PC-9 (cell line): ENCODE measurements around the gene CMTM4. TPM values are rescaled to one million over a fixed set of nuclear protein-coding genes. Genes with fewer than 3 reads are reported as not detected.

Source experiments
- BruUV-seq: library from RNA; stranded (reverse); fragments of 400-500 nt; replicated peaks from 2 replicates; lab custom pipeline; 2021; lab: Mats Ljungman, UMichigan
- CTCF ChIA-PET: fragments of 300-600 bp; sonication (Branson Sonifier 250); formaldehyde crosslinking; loops from one replicate; lab custom pipeline; 2022; ENCODE audit warnings: antibody characterized with exemption; lab: Charles Lee
- POLR2A ChIA-PET: fragments of 300-600 bp; sonication (Branson Sonifier 250); formaldehyde crosslinking; loops from one replicate; lab custom pipeline; 2022; ENCODE audit warnings: antibody characterized with exemption; ENCODE audit not compliant: unreplicated experiment; lab: Charles Lee
- DNase-seq, 2 experiments: peaks; one replicate each; pipeline versions ENCODE4 v3.0.0 to v3.0.0-alpha.2; 2015 to 2022; ENCODE audit warnings: mixed read lengths in 1 of 2
- H2AFZ ChIP-seq: fragments of 200-600 bp; sonication (generic); 2 replicates; pipeline ENCODE4 v1.8.1; 2017; ENCODE audit warnings: antibody characterized with exemption
- H3F3A ChIP-seq: fragments of 200-600 bp; sonication (generic); 2 replicates; pipeline ENCODE4 v1.8.1; 2017; ENCODE audit warnings: antibody characterized with exemption, mild to moderate bottlenecking, low read depth; ENCODE audit not compliant: insufficient read depth
- H3K27ac ChIP-seq: fragments of 200-600 bp; sonication (generic); 2 replicates; pipeline ENCODE4 v1.6.1; 2016; ENCODE audit warnings: mixed run types
- H3K27me3 ChIP-seq: fragments of 200-600 bp; sonication (generic); 2 replicates; pipeline ENCODE4 v1.6.1; 2016; ENCODE audit warnings: low read depth, mixed run types; ENCODE audit not compliant: insufficient read depth
- H3K36me3 ChIP-seq: fragments of 200-600 bp; sonication (generic); 2 replicates; pipeline ENCODE4 v1.6.1; 2016; ENCODE audit warnings: low read depth, mixed run types
- H3K4me1 ChIP-seq: fragments of 200-600 bp; sonication (generic); replicated peaks from 2 replicates; pipeline ENCODE4 v1.6.1; 2016; ENCODE audit warnings: mixed run types; ENCODE audit not compliant: insufficient read depth
- H3K4me2 ChIP-seq: fragments of 200-600 bp; sonication (generic); 2 replicates; pipeline ENCODE4 v1.6.1; 2017; ENCODE audit warnings: mixed run types
- H3K4me3 ChIP-seq: fragments of 200-600 bp; sonication (generic); 2 replicates; pipeline ENCODE4 v1.6.1; 2016; ENCODE audit warnings: mixed run types
- H3K79me2 ChIP-seq: fragments of 200-600 bp; sonication (generic); 2 replicates; pipeline ENCODE4 v1.6.1; 2017; ENCODE audit warnings: low read depth, mixed run types
- H3K9me2 ChIP-seq: fragments of 200-600 bp; sonication (generic); 2 replicates; pipeline ENCODE4 v1.8.1; 2017; ENCODE audit warnings: mild to moderate bottlenecking; ENCODE audit not compliant: insufficient read depth
- H3K9me3 ChIP-seq: fragments of 200-600 bp; sonication (generic); 2 replicates; pipeline ENCODE4 v1.8.1; 2016; ENCODE audit warnings: low read depth; ENCODE audit not compliant: insufficient read depth
- H4K20me1 ChIP-seq: fragments of 200-600 bp; sonication (generic); 2 replicates; pipeline ENCODE4 v1.8.1; 2017; ENCODE audit not compliant: insufficient read depth
- EZH2 ChIP-seq: fragments of 200-600 bp; sonication (generic); IDR thresholded peaks from 2 replicates; pipeline ENCODE4 v1.8.0; 2017; ENCODE audit warnings: antibody characterized with exemption, low read depth
- intact Hi-C: fragments of 100-400 bp; cut with micrococcal nuclease; formaldehyde crosslinking; loops from one replicate; pipeline ENCODE4 v1.10.0; 2022; ENCODE audit not compliant: unreplicated experiment
- total RNA-seq: library from RNA; stranded (reverse); gene quantifications from 2 replicates; pipeline ENCODE4 v1.2.3, GENCODE V29; 2021
- TF ChIP-seq, protein P1 (sequence below): fragments of 200-600 bp; sonication (generic); conservative IDR thresholded peaks from 2 replicates; pipeline ENCODE4 v1.6.1; 2017; ENCODE audit warnings: mixed run types, antibody characterized with exemption, mild to moderate bottlenecking, moderate library complexity

The CMTM4 gene
- total RNA-seq, 1 experiment from 2014 or later, result 81.3 TPM

GRCh38 chr16:66619534-66620428 lies 76.8 kb downstream of the CMTM4 start:
- CTCF ChIA-PET, result interaction anchor here (0.7 to 2.3 kb wide), 4 partner anchors 11 to 248 kb away, joined by 7 to 15 read pairs (median 7); no protein-coding TSS in a partner anchor
- no peaks in the 10 kb centered on the region for H3K79me2 ChIP-seq
- intact Hi-C loops, result no loop called here
- DNase-seq, result no peak
- no peaks in the 10 kb centered on the region for H3K9me3 ChIP-seq
- no peaks in the 10 kb centered on the region for H3K27me3 ChIP-seq
- H3K4me1 ChIP-seq, result peaks cover 31% of the 10 kb centered on the region
- BruUV-seq, result no TSS peak
- H3K4me2 ChIP-seq, result no peak overlapping the region
- POLR2A ChIA-PET, result no interaction called here
- no peak overlapping the region for H3K4me3 ChIP-seq
- 0 out of 2 replicates have a peak, but pooled peaks cover 8% of the 10 kb centered on the region for H3K36me3 ChIP-seq
- no peaks in the 10 kb centered on the region for H3K9me2 ChIP-seq
- TF ChIP-seq, protein P1, sequence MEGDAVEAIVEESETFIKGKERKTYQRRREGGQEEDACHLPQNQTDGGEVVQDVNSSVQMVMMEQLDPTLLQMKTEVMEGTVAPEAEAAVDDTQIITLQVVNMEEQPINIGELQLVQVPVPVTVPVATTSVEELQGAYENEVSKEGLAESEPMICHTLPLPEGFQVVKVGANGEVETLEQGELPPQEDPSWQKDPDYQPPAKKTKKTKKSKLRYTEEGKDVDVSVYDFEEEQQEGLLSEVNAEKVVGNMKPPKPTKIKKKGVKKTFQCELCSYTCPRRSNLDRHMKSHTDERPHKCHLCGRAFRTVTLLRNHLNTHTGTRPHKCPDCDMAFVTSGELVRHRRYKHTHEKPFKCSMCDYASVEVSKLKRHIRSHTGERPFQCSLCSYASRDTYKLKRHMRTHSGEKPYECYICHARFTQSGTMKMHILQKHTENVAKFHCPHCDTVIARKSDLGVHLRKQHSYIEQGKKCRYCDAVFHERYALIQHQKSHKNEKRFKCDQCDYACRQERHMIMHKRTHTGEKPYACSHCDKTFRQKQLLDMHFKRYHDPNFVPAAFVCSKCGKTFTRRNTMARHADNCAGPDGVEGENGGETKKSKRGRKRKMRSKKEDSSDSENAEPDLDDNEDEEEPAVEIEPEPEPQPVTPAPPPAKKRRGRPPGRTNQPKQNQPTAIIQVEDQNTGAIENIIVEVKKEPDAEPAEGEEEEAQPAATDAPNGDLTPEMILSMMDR, result no peak
- no peak for TF ChIP-seq EZH2
- H3K27ac ChIP-seq, result no peak overlapping the region; the same call in 1 of the 2 replicates
- H2AFZ ChIP-seq, result no peak overlapping the region
- H3F3A ChIP-seq, result peaks cover 30% of the 10 kb centered on the region
- H4K20me1 ChIP-seq, result no peaks in the 10 kb centered on the region

- Histone ChIP-seq H3K27ac (peak overlapping the region; percentile 54), H4K20me1 (no peaks in the 10 kb centered on the region), H2AFZ (no peak overlapping the region), H3K79me2 (no peaks in the 10 kb centered on the region), H3K27me3 (no peaks in the 10 kb centered on the region), H3K9me3 (no peaks in the 10 kb centered on the region), H3K4me1 (peaks cover 31% of the 10 kb centered on the region), H3K9me2 (no peaks in the 10 kb centered on the region), H3K36me3 (0 out of 2 replicates have a peak, but pooled peaks cover 8% of the 10 kb centered on the region), H3F3A (peaks cover 34% of the 10 kb centered on the region), H3K4me3 (no peak overlapping the region), H3K4me2 (peak overlapping the region; percentile 51)
- ChIA-PET CTCF (interaction anchor here (1.0 to 2.3 kb wide), 5 partner anchors 10 to 249 kb away, joined by 4 to 15 read pairs (median 7); no protein-coding TSS in a partner anchor), POLR2A (interaction anchor here (0.5 to 0.8 kb wide), 4 partner anchors 10 to 73 kb away, joined by 3 to 4 read pairs (median 4); no protein-coding TSS in a partner anchor)
- intact Hi-C loops, result loop anchor here (1.0 kb wide), 1 partner anchor 21 kb away; no protein-coding TSS in a partner anchor
- TF ChIP-seq, protein P1, result no peak
- no peak for TF ChIP-seq EZH2
- no TSS peak for BruUV-seq
- DNase-seq, result peak; percentile 89 to 94
Measured at GRCh38 chr16:66618588-66619375, 77.8 kb downstream of the CMTM4 start.

- Histone ChIP-seq H3K27ac (peak overlapping the region; percentile 54; the same call in 1 of the 2 replicates), H3K4me2 (peak overlapping the region; percentile 10; the same call in 1 of the 2 replicates), H3K27me3 (no peaks in the 10 kb centered on the region), H4K20me1 (no peaks in the 10 kb centered on the region), H3K79me2 (no peaks in the 10 kb centered on the region), H3K4me1 (peaks cover 31% of the 10 kb centered on the region), H3F3A (peaks cover 34% of the 10 kb centered on the region), H3K36me3 (0 out of 2 replicates have a peak, but pooled peaks cover 8% of the 10 kb centered on the region), H3K4me3 (no peak overlapping the region), H2AFZ (no peak overlapping the region), H3K9me3 (no peaks in the 10 kb centered on the region), H3K9me2 (no peaks in the 10 kb centered on the region)
- BruUV-seq, result no TSS peak
- intact Hi-C loops, result loop anchor here (1.0 kb wide), 1 partner anchor 22 kb away; no protein-coding TSS in a partner anchor
- no peak for TF ChIP-seq EZH2
- TF ChIP-seq, protein P1, result no peak
- POLR2A ChIA-PET, result interaction anchor here (0.7 kb wide), 2 partner anchors 43 to 45 kb away, joined by 3 to 5 read pairs; no protein-coding TSS in a partner anchor
- CTCF ChIA-PET, result interaction anchor here (0.9 to 2.3 kb wide), 4 partner anchors 9 to 211 kb away, joined by 4 to 15 read pairs (median 6); no protein-coding TSS in a partner anchor
- peak in 1 of 2 experiments; percentile 35 for DNase-seq
Measured at GRCh38 chr16:66617728-66618127, 78.8 kb downstream of the CMTM4 start.
